Thyroid gland (tissue), 4 donors: Measurements from ENCODE around the gene NUMB.

ENCODE experiments used
- POLR2A ChIP-seq, 2 donors: fragments of 450-650 bp; IDR thresholded peaks; one replicate each; pipeline ENCODE4 v1.6.1; 2017; ENCODE audit warnings: antibody characterized with exemption in 2 of 2, mild to moderate bottlenecking in 2 of 2, moderate library complexity in 1 of 2
- TF ChIP-seq, protein P1 (sequence below), 6 experiments: fragments of 200-600 bp in 3 of 6; fragments of 450-650 bp in 3 of 6; sonication (generic) in 3 of 6; IDR thresholded peaks; one replicate each; pipeline ENCODE4 v1.5.1; 2016 to 2019; ENCODE audit warnings: antibody characterized with exemption in 6 of 6, mild to moderate bottlenecking in 2 of 6, inconsistent platforms in 1 of 6, moderate library complexity in 1 of 6

DNA sequence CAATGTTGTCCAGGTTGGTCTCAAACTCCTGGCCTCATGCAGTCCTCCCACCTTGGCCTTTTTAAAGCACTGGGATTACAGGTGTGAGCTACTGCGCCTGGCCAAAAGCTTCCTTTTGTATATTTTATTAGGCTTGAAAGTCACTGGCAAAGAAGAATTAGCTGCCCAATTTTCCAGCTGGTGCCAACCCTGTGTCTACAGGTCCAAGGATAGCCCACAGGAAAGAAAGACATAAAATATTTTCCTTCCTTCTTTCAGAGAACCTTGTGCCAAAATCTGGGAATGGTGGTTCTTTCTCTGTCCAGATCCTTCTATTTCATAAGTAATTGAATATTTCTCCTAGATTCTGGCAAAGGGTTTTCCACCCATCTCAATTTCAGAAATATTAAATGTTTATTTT lies 84.1 kb downstream of the NUMB start:
- TF ChIP-seq, protein P1, sequence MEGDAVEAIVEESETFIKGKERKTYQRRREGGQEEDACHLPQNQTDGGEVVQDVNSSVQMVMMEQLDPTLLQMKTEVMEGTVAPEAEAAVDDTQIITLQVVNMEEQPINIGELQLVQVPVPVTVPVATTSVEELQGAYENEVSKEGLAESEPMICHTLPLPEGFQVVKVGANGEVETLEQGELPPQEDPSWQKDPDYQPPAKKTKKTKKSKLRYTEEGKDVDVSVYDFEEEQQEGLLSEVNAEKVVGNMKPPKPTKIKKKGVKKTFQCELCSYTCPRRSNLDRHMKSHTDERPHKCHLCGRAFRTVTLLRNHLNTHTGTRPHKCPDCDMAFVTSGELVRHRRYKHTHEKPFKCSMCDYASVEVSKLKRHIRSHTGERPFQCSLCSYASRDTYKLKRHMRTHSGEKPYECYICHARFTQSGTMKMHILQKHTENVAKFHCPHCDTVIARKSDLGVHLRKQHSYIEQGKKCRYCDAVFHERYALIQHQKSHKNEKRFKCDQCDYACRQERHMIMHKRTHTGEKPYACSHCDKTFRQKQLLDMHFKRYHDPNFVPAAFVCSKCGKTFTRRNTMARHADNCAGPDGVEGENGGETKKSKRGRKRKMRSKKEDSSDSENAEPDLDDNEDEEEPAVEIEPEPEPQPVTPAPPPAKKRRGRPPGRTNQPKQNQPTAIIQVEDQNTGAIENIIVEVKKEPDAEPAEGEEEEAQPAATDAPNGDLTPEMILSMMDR (IDR thresholded peaks at IDR 0.05), result no peak
- no peak for TF ChIP-seq POLR2A (IDR thresholded peaks at IDR 0.05)
